Psoas muscle (tissue), 8 donors: ENCODE results near the gene PGM1. TPM values are rescaled to one million over a fixed set of nuclear protein-coding genes. Genes with fewer than 3 reads are reported as not detected.
A peak's percentile ranks its signal among the peaks of the same experiment; 100 is the strongest.

ENCODE experiments used
- ATAC-seq, 4 donors: fragments of 200-7000 bp; cut with Tn5 transposase; one replicate each; pipeline ENCODE4 v1.9.1; 2020; ENCODE audit warnings: moderate library complexity in 3 of 4, mild to moderate bottlenecking in 2 of 4
- DNase-seq, 2 donors: peaks; one replicate each; pipeline ENCODE4 v3.0.0-alpha.2; 2020
- H3K27ac ChIP-seq: fragments of 200-600 bp; one replicate; pipeline ENCODE4 v1.8.0; 2022
- H3K27me3 ChIP-seq, 3 donors: fragments of 200-600 bp in 1 of 3; one replicate each; pipeline versions ENCODE4 v1.6.1 to v1.8.0; 2013 to 2022; ENCODE audit warnings: low read length in 2 of 3, mild to moderate bottlenecking in 2 of 3, moderate library complexity in 1 of 3; ENCODE audit not compliant: insufficient read depth in 3 of 3
- H3K36me3 ChIP-seq, 2 donors: fragments of 200-600 bp in 1 of 2; one replicate each; pipeline versions ENCODE4 v1.6.1 to v1.8.0; 2013 to 2022; ENCODE audit warnings: low read depth in 1 of 2, mild to moderate bottlenecking in 1 of 2, moderate library complexity in 1 of 2; ENCODE audit not compliant: insufficient read depth in 1 of 2
- H3K4me1 ChIP-seq: fragments of 200-600 bp; one replicate; pipeline ENCODE4 v1.8.0; 2022
- H3K4me3 ChIP-seq: fragments of 200-600 bp; one replicate; pipeline ENCODE4 v1.8.0; 2022; ENCODE audit warnings: mild to moderate bottlenecking
- H3K9me3 ChIP-seq: fragments of 200-600 bp; one replicate; pipeline ENCODE4 v1.8.0; 2022
- CTCF ChIP-seq: fragments of 200-600 bp; IDR thresholded peaks from one replicate; pipeline ENCODE4 v1.8.0; 2022; ENCODE audit warnings: antibody characterized with exemption
- WGBS, 3 donors: extraction: QIAGEN DNeasy Blood & Tissue Kit; methylation state at CpG; one replicate each; pipeline versions ENCODE4 v1.1.6 to v1.1.7; 2013; 5-methylcytosine and 5-hydroxymethylcytosine counted together
- intact Hi-C, 2 donors: fragments of 100-400 bp; cut with DNase I; formaldehyde crosslinking; loops; one replicate each; pipeline versions ENCODE4 v1.11.0 to v1.14.2; 2022
- polyA plus RNA-seq, 3 donors: library from polyadenylated mRNA; stranded (reverse); fragments of 200-250 nt; gene quantifications; one replicate each; pipeline ENCODE4 v1.2.3, GENCODE V29; 2013
- total RNA-seq, 4 donors: library from RNA; stranded (reverse); fragmentation: NEBNext Ultra II Directional in 2 of 4; extraction: Animal tissue kit (Norgen Biotek cat#: 25700) in 2 of 4; gene quantifications; one replicate each; pipeline versions ENCODE4 v1.2.1 to v1.2.4, GENCODE V29; 2021 to 2023
- donor health status: healthy with polysubstance abuse.
- donor health status: DM: no; HTN: no; CAD: no; lungs with moderate emphysema.
- donor health status: Bipolar disorder and iron deficiency.
- donor health status: healthy.
- donor health status: DM: yes; HTN: yes; CAD: no.
- donor health status: DM: no; HTN: no; CAD: no.
- donor health status: DM: no; HTN: no; CAD: no.
- donor health status: DM: yes; HTN: yes; CAD: no.

The PGM1 gene
- total and polyA plus RNA-seq, 7 donors: 59.6 to 543 (median 364) TPM

- Histone ChIP-seq H3K4me1 (peaks cover 27% of the 10 kb centered on the region), H3K36me3 (no peaks in the 10 kb centered on the region), H3K4me3 (no peak overlapping the region), H3K27ac (peak overlapping the region; percentile 36), H3K27me3 (no peaks in the 10 kb centered on the region), H3K9me3 (no peaks in the 10 kb centered on the region)
- 48 to 77% (median 52%) methylated on average over 3 of the region's 3 CpGs for WGBS, 3 donors
- intact Hi-C loops: no loop called here
- DNase-seq: no peak
- no peak for ATAC-seq
- TF ChIP-seq CTCF: no peak
Observed at GRCh38 chr1:63590166-63590560, 3.0 kb upstream of the PGM1 start.

- intact Hi-C loops: no loop called here
- Histone ChIP-seq H3K36me3 (peaks cover 0 to 6% of the 10 kb centered on the region in 2 donors), H3K27ac (peak overlapping the region; percentile 98), H3K4me1 (peaks cover 27% of the 10 kb centered on the region), H3K9me3 (no peaks in the 10 kb centered on the region), H3K4me3 (peak overlapping the region; percentile 97), H3K27me3 (no peaks in the 10 kb centered on the region)
- TF ChIP-seq CTCF: no peak
- DNase-seq (no peak), ATAC-seq (no peak)
- WGBS, 3 donors: 12 to 15% (median 12%) methylated on average over 15 to 18 of the region's 18 CpGs
Observed at GRCh38 chr1:63592536-63593302, 492 bp upstream of the PGM1 start.

- peaks cover 28% of the 10 kb centered on the region for H3K4me1 ChIP-seq
- 2 to 8% (median 3%) methylated on average over 41 to 55 of the region's 55 CpGs for WGBS, 3 donors
- intact Hi-C loops: no loop called here
Observed at GRCh38 chr1:63593886-63594605, 835 bp downstream of the PGM1 start.

GRCh38 chr1:63595435-63595834 is 2.2 kb downstream of the PGM1 start:
- no peak for DNase-seq
- H3K36me3 ChIP-seq: peaks cover 0 to 15% of the 10 kb centered on the region in 2 donors
- intact Hi-C loops: no loop called here
- H3K9me3 ChIP-seq: no peaks in the 10 kb centered on the region
- peaks cover 24% of the 10 kb centered on the region for H3K4me1 ChIP-seq
- no peak for ATAC-seq
- H3K27ac ChIP-seq: peak overlapping the region; percentile 98
- H3K4me3 ChIP-seq: peak overlapping the region; percentile 97
- TF ChIP-seq CTCF: no peak
- WGBS, 3 donors: 96 to 100% (median 99%) methylated on average over 1 of the region's 1 CpG
- no peaks in the 10 kb centered on the region for H3K27me3 ChIP-seq

More at GRCh38 chr1:63593886-63594605, 835 bp downstream of the PGM1 start:
- ATAC-seq: peak; percentile 75 to 84 (median 82)
- Histone ChIP-seq H3K27ac (peak overlapping the region; percentile 98), H3K27me3 (no peaks in the 10 kb centered on the region), H3K36me3 (peaks cover 0 to 11% of the 10 kb centered on the region in 2 donors), H3K4me3 (peak overlapping the region; percentile 97), H3K9me3 (no peaks in the 10 kb centered on the region)
- TF ChIP-seq CTCF: no peak
- DNase-seq: peak; percentile 82 to 92
